Measurements from ENCODE around the gene LDLRAP1.

GRCh38 chr1:25563330-25564215, 20.2 kb downstream of the LDLRAP1 start:
- TF ChIP-seq, protein P1, sequence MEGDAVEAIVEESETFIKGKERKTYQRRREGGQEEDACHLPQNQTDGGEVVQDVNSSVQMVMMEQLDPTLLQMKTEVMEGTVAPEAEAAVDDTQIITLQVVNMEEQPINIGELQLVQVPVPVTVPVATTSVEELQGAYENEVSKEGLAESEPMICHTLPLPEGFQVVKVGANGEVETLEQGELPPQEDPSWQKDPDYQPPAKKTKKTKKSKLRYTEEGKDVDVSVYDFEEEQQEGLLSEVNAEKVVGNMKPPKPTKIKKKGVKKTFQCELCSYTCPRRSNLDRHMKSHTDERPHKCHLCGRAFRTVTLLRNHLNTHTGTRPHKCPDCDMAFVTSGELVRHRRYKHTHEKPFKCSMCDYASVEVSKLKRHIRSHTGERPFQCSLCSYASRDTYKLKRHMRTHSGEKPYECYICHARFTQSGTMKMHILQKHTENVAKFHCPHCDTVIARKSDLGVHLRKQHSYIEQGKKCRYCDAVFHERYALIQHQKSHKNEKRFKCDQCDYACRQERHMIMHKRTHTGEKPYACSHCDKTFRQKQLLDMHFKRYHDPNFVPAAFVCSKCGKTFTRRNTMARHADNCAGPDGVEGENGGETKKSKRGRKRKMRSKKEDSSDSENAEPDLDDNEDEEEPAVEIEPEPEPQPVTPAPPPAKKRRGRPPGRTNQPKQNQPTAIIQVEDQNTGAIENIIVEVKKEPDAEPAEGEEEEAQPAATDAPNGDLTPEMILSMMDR (IDR thresholded peaks at IDR 0.05): no peak
- TF ChIP-seq POLR2A (IDR thresholded peaks at IDR 0.05): no peak
